MCF 10A (cell line): ENCODE measurements around the gene IFT122. TPM values are rescaled to one million over a fixed set of nuclear protein-coding genes. Genes with fewer than 3 reads are reported as not detected.

Experiments used
- BruUV-seq: library from RNA; stranded (reverse); fragments of 400-500 nt; replicated peaks from 2 replicates; lab custom pipeline; 2021; lab: Mats Ljungman, UMichigan
- CTCF ChIA-PET: fragments of 300-600 bp; sonication (Branson Sonifier 250); formaldehyde crosslinking; extraction: SDS; loops from one replicate; lab custom pipeline; 2021; ENCODE audit warnings: antibody characterized with exemption, inconsistent platforms; lab: Yijun Ruan, JAX
- POLR2A ChIA-PET: fragments of 300-600, 350-650 bp; sonication (Branson Sonifier 250); formaldehyde crosslinking; extraction: SDS; loops from one replicate; lab custom pipeline; 2020; ENCODE audit warnings: antibody characterized with exemption, inconsistent platforms; lab: Yijun Ruan, JAX
- DNase-seq: peaks from one replicate; pipeline ENCODE4 v3.0.0-alpha.2; 2018; ENCODE audit not compliant: unreplicated experiment
- H3K27ac Mint-ChIP-seq: one replicate; pipeline ENCODE4 v1.8.0; 2022; ENCODE audit warnings: mild to moderate bottlenecking, low read depth, mixed read lengths; ENCODE audit not compliant: unreplicated experiment
- H3K27me3 Mint-ChIP-seq: one replicate; pipeline ENCODE4 v1.8.0; 2022; ENCODE audit warnings: mixed read lengths; ENCODE audit not compliant: insufficient read depth, unreplicated experiment
- H3K36me3 Mint-ChIP-seq: one replicate; pipeline ENCODE4 v1.8.0; 2022; ENCODE audit warnings: mild to moderate bottlenecking, moderate library complexity, mixed read lengths; ENCODE audit not compliant: insufficient read depth, unreplicated experiment
- H3K4me1 Mint-ChIP-seq: one replicate; pipeline ENCODE4 v1.8.0; 2022; ENCODE audit warnings: mixed read lengths; ENCODE audit not compliant: insufficient read depth, unreplicated experiment
- H3K4me3 Mint-ChIP-seq: one replicate; pipeline ENCODE4 v1.8.0; 2022; ENCODE audit warnings: mild to moderate bottlenecking, moderate library complexity, mixed read lengths; ENCODE audit not compliant: unreplicated experiment
- H3K9me3 Mint-ChIP-seq: one replicate; pipeline ENCODE4 v1.8.0; 2022; ENCODE audit warnings: mixed read lengths; ENCODE audit not compliant: unreplicated experiment
- CTCF ChIP-seq: fragments of 200-600 bp; IDR thresholded peaks from one replicate; pipeline ENCODE4 v1.8.0; 2022; ENCODE audit warnings: antibody characterized with exemption, mild to moderate bottlenecking; ENCODE audit not compliant: unreplicated experiment
- intact Hi-C: fragments of 100-400 bp; cut with micrococcal nuclease; formaldehyde crosslinking; loops from 2 replicates; pipeline ENCODE4 v1.14.1; 2022
- total RNA-seq: library from RNA; stranded (reverse); gene quantifications from 2 replicates; pipeline ENCODE4 v1.2.3, GENCODE V29; 2022

Gene IFT122
- total RNA-seq, 1 experiment from 2014 or later: 21.0 TPM

- DNase-seq: peak; percentile 37
- POLR2A ChIA-PET: interaction anchor here (0.7 to 2.3 kb wide), 2 partner anchors 14 to 98 kb away, joined by 4 to 8 read pairs; a partner anchor contains a TSS
- BruUV-seq: no TSS peak
- no peak overlapping the region for H3K4me3 Mint-ChIP-seq
- no peak overlapping the region for H3K27ac Mint-ChIP-seq
- no peaks in the 10 kb centered on the region for H3K27me3 Mint-ChIP-seq
- CTCF ChIA-PET: interaction anchor here (1.0 to 2.1 kb wide), 4 partner anchors 12 to 31 kb away, joined by 3 to 10 read pairs (median 6); no protein-coding TSS in a partner anchor
- intact Hi-C loops: no loop called here
- H3K9me3 Mint-ChIP-seq: no peaks in the 10 kb centered on the region
- H3K4me1 Mint-ChIP-seq: peaks cover 10% of the 10 kb centered on the region
- no peak for TF ChIP-seq CTCF
- no peaks in the 10 kb centered on the region for H3K36me3 Mint-ChIP-seq
Observed at GRCh38 chr3:129413687-129414506, 26.1 kb upstream of the IFT122 start.

GRCh38 chr3:129415378-129415777 lies 24.6 kb upstream of the IFT122 start:
- no peak overlapping the region for H3K27ac Mint-ChIP-seq
- TF ChIP-seq CTCF: no peak
- peaks cover 10% of the 10 kb centered on the region for H3K4me1 Mint-ChIP-seq
- no peaks in the 10 kb centered on the region for H3K36me3 Mint-ChIP-seq
- no peak overlapping the region for H3K4me3 Mint-ChIP-seq
- no peaks in the 10 kb centered on the region for H3K9me3 Mint-ChIP-seq
- ChIA-PET POLR2A (interaction anchor here (0.6 kb wide), 1 partner anchor 42 kb away, joined by 4 read pairs; no protein-coding TSS in a partner anchor), CTCF (no interaction called here)
- no TSS peak for BruUV-seq
- intact Hi-C loops: no loop called here
- no peaks in the 10 kb centered on the region for H3K27me3 Mint-ChIP-seq
- DNase-seq: no peak

- intact Hi-C loops: no loop called here
- ChIA-PET CTCF (no interaction called here), POLR2A (no interaction called here)
- no peak overlapping the region for H3K27ac Mint-ChIP-seq
- H3K4me3 Mint-ChIP-seq: no peak overlapping the region
- H3K9me3 Mint-ChIP-seq: no peaks in the 10 kb centered on the region
- no peaks in the 10 kb centered on the region for H3K27me3 Mint-ChIP-seq
- H3K4me1 Mint-ChIP-seq: peaks cover 10% of the 10 kb centered on the region
- BruUV-seq: no TSS peak
- H3K36me3 Mint-ChIP-seq: no peaks in the 10 kb centered on the region
- no peak for TF ChIP-seq CTCF
- no peak for DNase-seq
Observed at GRCh38 chr3:129415830-129416229, 24.2 kb upstream of the IFT122 start.

- POLR2A ChIA-PET: no interaction called here
Observed at GRCh38 chr3:129416415-129416814, 23.6 kb upstream of the IFT122 start.

More at GRCh38 chr3:129416415-129416814, 23.6 kb upstream of the IFT122 start:
- intact Hi-C loops: no loop called here
- no peak overlapping the region for H3K4me3 Mint-ChIP-seq
- BruUV-seq: no TSS peak
- H3K27me3 Mint-ChIP-seq: no peaks in the 10 kb centered on the region
- peaks cover 10% of the 10 kb centered on the region for H3K4me1 Mint-ChIP-seq
- CTCF ChIA-PET: interaction anchor here (1.0 kb wide), 1 partner anchor 74 kb away, joined by 3 read pairs; no protein-coding TSS in a partner anchor
- no peak for DNase-seq
- no peaks in the 10 kb centered on the region for H3K36me3 Mint-ChIP-seq
- no peaks in the 10 kb centered on the region for H3K9me3 Mint-ChIP-seq
- no peak for TF ChIP-seq CTCF
- H3K27ac Mint-ChIP-seq: no peak overlapping the region
